HK-2 (cell line): Measurements from ENCODE around the gene WWC2.
A peak's percentile ranks its signal among the peaks of the same experiment; 100 is the strongest.

Source experiments
- DNase-seq: peaks from one replicate; pipeline ENCODE4 v3.0.0-alpha.2; 2018; ENCODE audit not compliant: unreplicated experiment

WWC2 gene

GRCh38 chr4:183202523-183202922, 103.5 kb downstream of the WWC2 start:
- no peak for DNase-seq

- DNase-seq, result no peak
Observed at GRCh38 chr4:183204793-183205192, 105.7 kb downstream of the WWC2 start.

DNA sequence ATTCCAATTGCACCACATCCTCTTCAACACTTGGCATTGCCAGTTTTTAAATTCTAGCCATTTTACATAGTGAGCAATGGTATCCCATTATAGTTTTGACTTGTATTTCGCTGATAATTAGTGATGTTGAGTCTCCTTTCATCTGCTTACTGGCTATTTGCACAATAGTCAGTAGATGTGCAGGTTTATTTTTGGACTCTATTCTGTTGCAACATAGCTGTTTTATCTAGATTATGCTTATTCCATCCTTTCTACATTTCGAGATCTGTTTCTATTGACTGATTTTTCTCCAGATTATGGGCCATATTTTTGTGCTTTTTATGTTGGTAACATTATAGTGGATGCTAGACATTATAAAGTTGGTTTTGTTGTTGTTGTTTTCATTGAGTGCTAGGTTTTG, 106.1 kb downstream of the WWC2 start:
- DNase-seq, result no peak

DNA sequence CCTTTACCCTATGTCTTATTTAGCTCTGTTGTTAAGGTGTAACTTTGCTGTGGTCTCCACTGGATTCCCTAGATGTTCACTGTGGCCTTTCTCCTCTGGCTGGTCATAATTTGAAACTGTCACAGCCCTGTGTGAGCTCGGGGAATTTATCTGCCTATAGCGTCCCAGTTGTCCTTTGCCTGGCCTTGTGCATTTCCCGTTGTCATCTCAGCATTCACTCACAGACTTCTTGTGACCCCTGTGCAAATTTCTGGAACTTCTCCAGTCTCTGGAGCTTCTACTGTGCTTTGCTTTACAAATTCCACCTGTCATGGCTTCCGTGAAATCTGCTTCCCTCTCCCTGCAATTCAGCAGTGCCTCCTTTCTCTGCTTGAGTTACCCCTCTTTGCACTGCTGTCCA, 106.7 kb downstream of the WWC2 start:
- DNase-seq, result no peak

GRCh38 chr4:183211533-183211932, 112.5 kb downstream of the WWC2 start:
- no peak for DNase-seq

DNA sequence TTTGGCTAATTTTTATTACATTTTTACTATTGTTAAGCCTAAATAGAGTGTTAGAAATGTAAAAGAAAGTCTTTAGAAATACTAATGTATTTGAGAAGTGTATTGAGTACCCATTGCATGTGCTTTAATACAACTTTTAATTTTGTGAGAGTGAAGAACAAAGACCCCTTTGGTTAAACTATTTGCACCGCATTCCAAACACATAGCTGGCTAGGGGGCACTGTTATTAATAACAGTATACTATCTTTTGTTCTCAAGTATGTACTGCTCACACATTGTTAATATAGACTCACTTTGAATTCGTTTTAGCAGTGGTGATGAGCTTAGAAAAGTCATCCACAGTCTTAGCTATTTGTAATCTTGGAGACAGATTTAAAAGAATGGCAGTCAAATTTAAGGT, 114.9 kb downstream of the WWC2 start:
- DNase-seq, result no peak

- no peak for DNase-seq
Observed at GRCh38 chr4:183214912-183215488, 115.9 kb downstream of the WWC2 start.

GRCh38 chr4:183220236-183220635, 121.2 kb downstream of the WWC2 start:
- no peak for DNase-seq

- DNase-seq, result no peak
Observed at GRCh38 chr4:183223053-183223452, 124.0 kb downstream of the WWC2 start.

- DNase-seq, result no peak
Observed at GRCh38 chr4:183229397-183229796, 130.3 kb downstream of the WWC2 start.

- DNase-seq, result no peak
Observed at GRCh38 chr4:183240581-183241321, 141.7 kb downstream of the WWC2 start.

- DNase-seq, result no peak
Observed at GRCh38 chr4:183241322-183241640, 142.2 kb downstream of the WWC2 start.

DNA sequence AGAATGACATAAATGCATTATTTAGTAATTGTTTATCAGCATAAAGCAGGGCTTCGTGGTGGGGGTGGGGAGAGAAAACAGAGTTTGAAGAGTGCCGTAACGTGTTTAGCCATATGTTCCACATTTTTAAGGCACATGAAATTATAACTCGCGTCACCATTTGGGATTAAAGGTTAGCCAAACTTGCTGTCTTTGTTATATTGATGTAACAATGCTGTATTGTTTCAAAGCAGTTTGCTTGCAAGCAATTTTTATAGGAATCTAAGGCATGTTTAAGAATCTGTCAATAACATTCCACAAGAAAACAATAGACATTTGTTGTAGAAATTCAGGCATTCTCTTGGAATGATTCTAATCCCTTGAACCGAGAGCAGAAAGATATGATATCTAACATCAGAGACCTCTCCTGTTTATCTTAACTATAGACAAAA, 142.7 kb downstream of the WWC2 start:
- DNase-seq, result no peak

DNA sequence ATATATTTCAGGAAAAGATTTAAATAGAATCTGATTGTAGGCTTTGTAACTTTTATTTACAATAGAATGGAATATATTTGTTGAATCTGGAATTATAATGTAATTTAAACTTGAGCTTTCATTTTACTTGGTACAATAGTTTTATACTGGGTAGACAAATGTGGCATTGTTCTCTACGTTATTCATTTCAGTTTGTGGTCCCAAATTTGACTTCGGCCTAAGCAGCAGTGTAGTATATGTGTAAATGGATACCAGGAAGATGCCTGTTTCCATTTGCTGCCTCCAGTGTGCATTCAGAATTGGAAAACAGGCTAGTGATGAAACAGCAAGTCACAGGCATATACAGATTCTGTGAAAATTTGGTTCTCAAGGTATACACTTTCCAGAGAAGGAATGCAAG, 143.2 kb downstream of the WWC2 start:
- DNase-seq, result no peak

GRCh38 chr4:183244019-183244418, 145.0 kb downstream of the WWC2 start:
- DNase-seq, result no peak

DNA sequence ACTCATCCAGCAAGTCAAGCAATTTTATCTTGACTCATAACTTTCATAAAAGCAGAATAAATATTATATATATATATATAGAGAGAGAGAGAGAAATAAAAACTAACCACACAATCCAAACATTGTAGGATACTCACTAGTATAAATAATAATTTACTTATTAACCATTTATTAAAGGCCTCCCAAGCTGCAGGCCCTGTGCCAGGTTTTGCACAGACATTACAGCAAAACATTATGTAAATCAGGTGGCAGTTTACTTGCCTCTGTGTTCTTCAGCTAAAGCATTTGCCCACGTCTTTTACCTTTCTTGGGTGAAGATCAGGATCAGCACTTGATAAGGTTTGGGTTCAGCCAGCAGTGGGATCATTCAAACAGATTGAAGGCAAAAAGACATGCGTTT, 145.4 kb downstream of the WWC2 start:
- no peak for DNase-seq

DNA sequence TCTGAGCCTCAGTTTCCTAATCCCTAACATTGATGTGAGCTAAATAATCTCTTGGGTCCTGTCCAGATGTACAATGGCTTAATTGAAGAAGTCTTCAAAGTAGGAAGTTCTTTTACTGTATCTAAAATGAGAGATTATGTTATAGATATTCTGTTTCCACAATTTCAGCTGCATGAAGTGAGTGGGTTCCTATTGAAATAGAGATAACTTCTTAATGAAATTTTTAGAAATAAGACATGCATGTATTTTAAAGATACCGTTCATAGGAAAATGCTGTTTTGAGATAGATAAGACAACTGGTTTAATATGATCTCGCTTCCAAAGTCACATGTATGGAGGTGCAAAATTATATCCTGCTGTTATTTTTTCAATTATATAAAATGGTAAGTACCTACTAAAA, 149.1 kb downstream of the WWC2 start:
- DNase-seq, result no peak

DNA sequence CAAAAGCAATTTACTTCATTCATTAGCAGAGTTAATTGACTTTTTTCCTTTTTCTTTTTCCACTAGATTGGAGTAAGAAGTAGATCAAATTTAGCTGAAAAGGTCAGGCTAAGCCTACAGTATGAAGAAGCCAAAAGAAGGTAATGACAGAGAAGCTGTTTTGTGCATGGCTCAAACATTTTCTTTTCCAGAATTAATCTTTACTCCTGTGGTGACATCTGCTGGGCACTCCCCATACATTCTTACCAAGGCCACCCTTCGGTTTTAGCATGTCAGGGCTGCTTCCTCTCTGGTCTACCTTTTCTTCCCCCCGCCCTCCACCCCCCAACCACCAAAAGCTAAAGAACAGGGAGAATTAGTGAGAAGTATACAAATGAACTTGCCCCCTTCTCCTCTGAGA, 150.8 kb downstream of the WWC2 start:
- DNase-seq, result peak; percentile 24

- no peak for DNase-seq
Observed at GRCh38 chr4:183250831-183251230, 151.8 kb downstream of the WWC2 start.

GRCh38 chr4:183252959-183253358, 153.9 kb downstream of the WWC2 start:
- no peak for DNase-seq

DNA sequence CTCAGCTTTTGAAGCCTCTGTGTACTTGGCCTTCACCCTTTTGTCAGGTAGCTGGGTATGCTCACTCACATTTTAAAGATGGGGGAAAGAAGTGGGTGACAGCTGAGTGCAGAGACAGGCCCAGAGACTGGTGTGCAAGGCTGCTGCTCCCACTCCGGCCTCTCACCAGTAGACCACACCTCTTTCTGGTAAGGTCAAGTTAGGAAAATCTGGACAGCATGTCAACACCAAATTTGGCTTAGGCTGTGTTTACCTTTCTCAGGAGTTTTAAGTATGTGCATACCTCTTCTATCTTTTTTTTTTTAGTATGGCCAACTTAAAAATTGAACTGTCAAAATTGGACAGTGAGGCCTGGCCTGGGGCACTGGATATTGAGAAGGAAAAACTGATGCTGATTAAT, 154.4 kb downstream of the WWC2 start:
- no peak for DNase-seq

GRCh38 chr4:183254162-183254561, 155.1 kb downstream of the WWC2 start:
- no peak for DNase-seq

DNA sequence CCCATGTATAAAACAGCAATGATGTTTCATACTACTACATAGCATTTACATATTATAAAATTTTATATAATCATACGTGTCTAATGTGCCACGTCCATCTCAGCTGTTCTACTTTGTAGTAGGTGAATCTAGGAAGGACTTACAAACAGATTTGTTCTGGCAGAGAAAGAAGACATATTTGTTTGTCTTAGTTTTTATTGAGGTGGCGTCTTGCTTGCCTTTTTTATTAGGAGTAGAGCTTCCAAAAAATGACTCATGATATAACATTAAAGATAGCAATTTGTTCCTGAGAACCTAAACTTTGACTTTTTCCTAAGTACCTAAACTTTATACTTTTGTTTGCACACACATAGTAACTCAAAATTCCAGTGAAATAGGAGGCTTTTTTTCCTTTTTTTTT, 156.4 kb downstream of the WWC2 start:
- DNase-seq, result no peak

GRCh38 chr4:183256343-183256742, 157.3 kb downstream of the WWC2 start:
- no peak for DNase-seq
